Measurements from ENCODE around the gene COLGALT1. TPM values are rescaled to one million over a fixed set of nuclear protein-coding genes. Genes with fewer than 3 reads are reported as not detected.

Gene COLGALT1
- total and polyA plus RNA-seq, 2 of the 8 experiments (the other 6 are each of a cell fraction or from before 2014, with no cell fraction given), result 44.7 to 58.1 TPM

DNA sequence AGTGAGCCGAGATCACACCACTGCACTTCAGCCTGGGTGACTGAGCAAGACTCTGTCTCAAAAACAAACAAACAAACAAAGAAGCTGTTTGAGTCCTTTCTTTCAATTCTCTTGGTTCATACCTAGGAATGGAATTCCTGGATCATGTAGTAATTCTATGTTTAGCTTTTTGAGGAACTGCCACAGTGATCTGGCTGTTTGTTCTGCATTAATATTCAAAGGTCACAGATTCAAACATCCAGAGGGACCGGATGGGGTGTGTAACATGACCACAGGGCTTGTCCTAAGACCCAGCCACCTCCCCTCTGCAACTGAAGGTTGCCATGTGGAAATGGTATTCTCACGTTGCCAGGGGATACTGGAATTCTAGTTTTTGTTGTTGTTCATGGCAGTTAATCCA is 10.2 kb downstream of the COLGALT1 start (continued):
- TF ChIP-seq, protein P1, sequence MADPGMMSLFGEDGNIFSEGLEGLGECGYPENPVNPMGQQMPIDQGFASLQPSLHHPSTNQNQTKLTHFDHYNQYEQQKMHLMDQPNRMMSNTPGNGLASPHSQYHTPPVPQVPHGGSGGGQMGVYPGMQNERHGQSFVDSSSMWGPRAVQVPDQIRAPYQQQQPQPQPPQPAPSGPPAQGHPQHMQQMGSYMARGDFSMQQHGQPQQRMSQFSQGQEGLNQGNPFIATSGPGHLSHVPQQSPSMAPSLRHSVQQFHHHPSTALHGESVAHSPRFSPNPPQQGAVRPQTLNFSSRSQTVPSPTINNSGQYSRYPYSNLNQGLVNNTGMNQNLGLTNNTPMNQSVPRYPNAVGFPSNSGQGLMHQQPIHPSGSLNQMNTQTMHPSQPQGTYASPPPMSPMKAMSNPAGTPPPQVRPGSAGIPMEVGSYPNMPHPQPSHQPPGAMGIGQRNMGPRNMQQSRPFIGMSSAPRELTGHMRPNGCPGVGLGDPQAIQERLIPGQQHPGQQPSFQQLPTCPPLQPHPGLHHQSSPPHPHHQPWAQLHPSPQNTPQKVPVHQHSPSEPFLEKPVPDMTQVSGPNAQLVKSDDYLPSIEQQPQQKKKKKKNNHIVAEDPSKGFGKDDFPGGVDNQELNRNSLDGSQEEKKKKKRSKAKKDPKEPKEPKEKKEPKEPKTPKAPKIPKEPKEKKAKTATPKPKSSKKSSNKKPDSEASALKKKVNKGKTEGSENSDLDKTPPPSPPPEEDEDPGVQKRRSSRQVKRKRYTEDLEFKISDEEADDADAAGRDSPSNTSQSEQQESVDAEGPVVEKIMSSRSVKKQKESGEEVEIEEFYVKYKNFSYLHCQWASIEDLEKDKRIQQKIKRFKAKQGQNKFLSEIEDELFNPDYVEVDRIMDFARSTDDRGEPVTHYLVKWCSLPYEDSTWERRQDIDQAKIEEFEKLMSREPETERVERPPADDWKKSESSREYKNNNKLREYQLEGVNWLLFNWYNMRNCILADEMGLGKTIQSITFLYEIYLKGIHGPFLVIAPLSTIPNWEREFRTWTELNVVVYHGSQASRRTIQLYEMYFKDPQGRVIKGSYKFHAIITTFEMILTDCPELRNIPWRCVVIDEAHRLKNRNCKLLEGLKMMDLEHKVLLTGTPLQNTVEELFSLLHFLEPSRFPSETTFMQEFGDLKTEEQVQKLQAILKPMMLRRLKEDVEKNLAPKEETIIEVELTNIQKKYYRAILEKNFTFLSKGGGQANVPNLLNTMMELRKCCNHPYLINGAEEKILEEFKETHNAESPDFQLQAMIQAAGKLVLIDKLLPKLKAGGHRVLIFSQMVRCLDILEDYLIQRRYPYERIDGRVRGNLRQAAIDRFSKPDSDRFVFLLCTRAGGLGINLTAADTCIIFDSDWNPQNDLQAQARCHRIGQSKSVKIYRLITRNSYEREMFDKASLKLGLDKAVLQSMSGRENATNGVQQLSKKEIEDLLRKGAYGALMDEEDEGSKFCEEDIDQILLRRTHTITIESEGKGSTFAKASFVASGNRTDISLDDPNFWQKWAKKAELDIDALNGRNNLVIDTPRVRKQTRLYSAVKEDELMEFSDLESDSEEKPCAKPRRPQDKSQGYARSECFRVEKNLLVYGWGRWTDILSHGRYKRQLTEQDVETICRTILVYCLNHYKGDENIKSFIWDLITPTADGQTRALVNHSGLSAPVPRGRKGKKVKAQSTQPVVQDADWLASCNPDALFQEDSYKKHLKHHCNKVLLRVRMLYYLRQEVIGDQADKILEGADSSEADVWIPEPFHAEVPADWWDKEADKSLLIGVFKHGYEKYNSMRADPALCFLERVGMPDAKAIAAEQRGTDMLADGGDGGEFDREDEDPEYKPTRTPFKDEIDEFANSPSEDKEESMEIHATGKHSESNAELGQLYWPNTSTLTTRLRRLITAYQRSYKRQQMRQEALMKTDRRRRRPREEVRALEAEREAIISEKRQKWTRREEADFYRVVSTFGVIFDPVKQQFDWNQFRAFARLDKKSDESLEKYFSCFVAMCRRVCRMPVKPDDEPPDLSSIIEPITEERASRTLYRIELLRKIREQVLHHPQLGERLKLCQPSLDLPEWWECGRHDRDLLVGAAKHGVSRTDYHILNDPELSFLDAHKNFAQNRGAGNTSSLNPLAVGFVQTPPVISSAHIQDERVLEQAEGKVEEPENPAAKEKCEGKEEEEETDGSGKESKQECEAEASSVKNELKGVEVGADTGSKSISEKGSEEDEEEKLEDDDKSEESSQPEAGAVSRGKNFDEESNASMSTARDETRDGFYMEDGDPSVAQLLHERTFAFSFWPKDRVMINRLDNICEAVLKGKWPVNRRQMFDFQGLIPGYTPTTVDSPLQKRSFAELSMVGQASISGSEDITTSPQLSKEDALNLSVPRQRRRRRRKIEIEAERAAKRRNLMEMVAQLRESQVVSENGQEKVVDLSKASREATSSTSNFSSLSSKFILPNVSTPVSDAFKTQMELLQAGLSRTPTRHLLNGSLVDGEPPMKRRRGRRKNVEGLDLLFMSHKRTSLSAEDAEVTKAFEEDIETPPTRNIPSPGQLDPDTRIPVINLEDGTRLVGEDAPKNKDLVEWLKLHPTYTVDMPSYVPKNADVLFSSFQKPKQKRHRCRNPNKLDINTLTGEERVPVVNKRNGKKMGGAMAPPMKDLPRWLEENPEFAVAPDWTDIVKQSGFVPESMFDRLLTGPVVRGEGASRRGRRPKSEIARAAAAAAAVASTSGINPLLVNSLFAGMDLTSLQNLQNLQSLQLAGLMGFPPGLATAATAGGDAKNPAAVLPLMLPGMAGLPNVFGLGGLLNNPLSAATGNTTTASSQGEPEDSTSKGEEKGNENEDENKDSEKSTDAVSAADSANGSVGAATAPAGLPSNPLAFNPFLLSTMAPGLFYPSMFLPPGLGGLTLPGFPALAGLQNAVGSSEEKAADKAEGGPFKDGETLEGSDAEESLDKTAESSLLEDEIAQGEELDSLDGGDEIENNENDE (IDR thresholded peaks at IDR 0.05; ENCODE audit: insufficient replicate concordance, low read length), result no peak
- no peak for TF ChIP-seq CREB1 (IDR thresholded peaks at IDR 0.05)
